Retinal pigment epithelial cell (primary cell): ENCODE data around the gene FOXP4.

Experiments used
- DNase-seq: peaks from one replicate; pipeline ENCODE4 v3.0.0-alpha.2; 2010; ENCODE audit warnings: low read depth
- H3K4me3 ChIP-seq: 2 replicates; pipeline ENCODE4 v1.5.1; 2011; ENCODE audit warnings: mild to moderate bottlenecking, low read length, control low read depth, moderate library complexity
- CTCF ChIP-seq: conservative IDR thresholded peaks from 2 replicates; pipeline ENCODE4 v1.5.1; 2011; ENCODE audit warnings: low read depth, low read length, control low read depth, inconsistent platforms

FOXP4 gene

DNA sequence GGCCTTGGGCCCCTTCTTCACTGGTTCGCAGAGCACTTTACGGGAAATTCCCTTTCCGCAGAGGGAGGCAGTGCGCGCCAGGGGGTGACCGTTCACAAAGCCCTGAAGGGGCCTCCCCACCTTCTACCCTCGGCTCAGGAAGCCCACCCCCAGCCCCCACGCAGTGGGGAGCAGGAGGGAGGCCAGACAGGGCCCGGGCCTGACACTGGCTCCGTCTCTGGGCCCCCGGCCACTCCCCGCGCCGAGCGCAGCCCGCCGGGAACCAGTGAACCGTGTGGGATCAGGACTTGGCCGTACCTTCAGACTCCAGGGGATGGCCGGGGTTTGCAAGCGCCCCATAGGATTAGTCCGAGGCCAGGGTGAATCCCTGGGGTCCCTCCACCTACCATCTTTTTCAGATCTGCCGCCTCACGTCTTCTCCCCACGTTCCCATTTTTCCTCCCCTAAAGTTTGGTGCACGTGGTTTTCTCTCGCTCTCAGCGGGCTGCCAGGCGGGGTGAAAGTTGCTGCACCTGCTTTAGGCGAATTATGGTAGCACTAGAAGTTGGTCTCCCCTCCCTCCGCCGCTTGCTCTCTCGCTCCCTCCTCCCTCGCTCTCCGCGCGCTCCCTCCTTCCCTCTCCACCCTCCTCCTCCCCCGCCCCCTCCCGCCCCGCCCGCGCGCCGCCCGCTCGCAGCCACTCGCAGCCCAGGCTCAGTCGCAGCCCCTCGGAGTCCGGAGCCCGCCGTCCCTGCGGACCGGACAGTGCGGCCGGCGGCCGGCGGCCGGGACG, at the start of gene FOXP4:
TSS of gene FOXP4 (plus strand) at position 679 of the 772 bp plus-strand sequence. CDS start 19,380 bp downstream, outside the sequence.
- peak within 1 kb of the TSS; percentile 93 for H3K4me3 ChIP-seq
- no peak for TF ChIP-seq CTCF
- peak; percentile 88 for DNase-seq

DNA sequence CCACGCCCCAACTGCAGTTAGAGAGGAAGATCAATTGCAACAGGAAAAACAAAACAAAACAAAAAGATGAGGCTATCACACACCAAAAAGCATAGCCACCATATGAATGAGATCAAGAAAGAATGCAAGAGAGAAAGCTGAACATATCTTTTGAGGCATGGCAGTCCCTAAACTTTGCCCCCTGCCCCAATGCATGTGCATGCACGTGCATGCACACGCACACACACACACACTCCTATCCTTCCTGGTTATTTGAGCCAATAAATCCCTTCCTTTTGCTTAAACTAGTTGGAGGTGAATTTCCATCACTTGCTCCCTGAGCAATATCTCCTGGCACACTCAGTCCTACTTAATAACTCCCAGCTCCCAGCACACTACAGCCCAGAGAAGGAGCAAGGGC, 48.6 kb upstream of the FOXP4 start:
- H3K4me3 ChIP-seq, result no peak overlapping the region
- DNase-seq, result no peak

GRCh38 chr6:41497994-41498393, 48.2 kb upstream of the FOXP4 start:
- TF ChIP-seq CTCF, result no peak
- H3K4me3 ChIP-seq, result no peak overlapping the region
- DNase-seq, result no peak

More for the DNA sequence above, 48.6 kb upstream of the FOXP4 start:
- no peak for TF ChIP-seq CTCF

- DNase-seq, result no peak
- H3K4me3 ChIP-seq, result no peak overlapping the region
- TF ChIP-seq CTCF, result no peak
These were observed 47.1 kb upstream of the FOXP4 start for GRCh38 chr6:41498968-41499599.

DNA sequence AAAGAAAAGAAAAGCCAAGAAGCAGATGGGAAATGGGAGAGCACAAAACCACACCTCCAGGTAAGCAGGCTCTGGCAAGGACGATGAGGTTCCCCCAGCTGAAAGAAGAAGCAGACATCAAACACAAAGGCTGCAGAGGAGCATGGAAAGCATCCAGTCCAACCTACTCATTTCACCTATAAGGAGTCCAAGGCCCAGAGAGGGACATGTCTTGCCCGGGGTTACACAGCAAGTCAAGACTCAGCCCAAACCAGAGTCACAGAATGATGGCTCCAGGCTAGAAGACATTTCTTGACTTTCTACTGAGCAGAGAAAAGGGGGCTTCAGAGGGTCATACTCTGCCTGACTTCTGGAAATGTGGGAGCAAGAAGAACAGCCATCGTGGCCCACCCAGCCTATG, 45.6 kb upstream of the FOXP4 start:
- H3K4me3 ChIP-seq, result no peak overlapping the region
- no peak for TF ChIP-seq CTCF
- no peak for DNase-seq

GRCh38 chr6:41502566-41502916, 43.6 kb upstream of the FOXP4 start:
- no peak for TF ChIP-seq CTCF
- no peak overlapping the region for H3K4me3 ChIP-seq
- no peak for DNase-seq

DNA sequence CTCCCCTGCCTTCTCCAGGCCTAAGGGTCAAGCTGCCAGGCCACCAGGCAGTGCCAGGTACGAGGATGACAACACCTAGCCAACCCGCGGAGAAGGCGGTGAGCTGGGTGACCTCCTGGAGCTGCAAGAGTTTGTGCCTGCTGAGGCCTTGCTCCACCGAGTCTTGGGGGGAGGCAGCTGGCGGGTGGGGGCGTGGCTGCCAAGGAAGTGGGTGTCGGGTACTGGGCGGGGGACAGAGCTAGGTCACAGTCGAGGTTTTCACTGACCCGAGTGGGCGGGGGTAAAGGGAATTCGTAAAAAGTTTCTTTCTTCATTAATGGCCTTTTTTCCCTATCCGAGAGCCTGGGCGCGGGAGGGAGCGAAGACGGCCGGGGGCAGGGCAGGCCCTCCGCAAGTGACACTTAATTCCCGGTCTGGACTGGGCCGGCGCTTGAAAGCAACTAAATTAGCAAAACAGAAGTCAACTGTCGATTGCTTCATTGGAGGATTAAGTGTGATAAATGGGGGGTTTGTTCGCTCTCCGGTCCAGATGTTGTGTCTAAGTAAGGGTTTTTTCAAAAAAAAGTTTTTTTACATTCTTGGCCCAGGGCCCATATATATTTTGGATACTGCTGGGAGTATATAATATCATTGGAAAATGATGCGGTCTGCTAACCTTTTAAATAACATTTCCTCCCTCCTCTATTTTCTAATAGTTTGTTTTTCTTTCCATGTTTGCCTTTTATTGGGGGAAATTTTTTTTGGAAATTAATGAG, 43.1 kb upstream of the FOXP4 start:
- TF ChIP-seq CTCF, result no peak
- H3K4me3 ChIP-seq, result peak overlapping the region; percentile 30
- DNase-seq, result no peak
